HG03457 (cell line): ENCODE data around the gene PCDHB3.
"Not testable (repeated sequence)": the region's sequence is repeated elsewhere in the genome, so short reads cannot be mapped to it uniquely, and the experiment has no call there.

Experiments used
- ATAC-seq: cut with Tn5 transposase; IDR thresholded peaks from one replicate; pipeline ENCODE4 v1.9.1; 2021; ENCODE audit warnings: moderate number of reproducible peaks; ENCODE audit not compliant: unreplicated experiment

The PCDHB3 gene

GRCh38 chr5:141100243-141100805, at the start of gene PCDHB3:
PCDHB3 (plus strand) TSS chr5:141100473; CDS start chr5:141100650, 177 bp downstream.
- no peak for ATAC-seq

- ATAC-seq = no peak
These were observed 49.4 kb upstream of the PCDHB3 start, which contains the start of gene PCDHB1 for GRCh38 chr5:141050622-141051520. PCDHB1 (plus strand) TSS chr5:141051374; CDS start chr5:141051471, 97 bp downstream.

- no peak for ATAC-seq
These were observed 48.8 kb upstream of the PCDHB3 start for GRCh38 chr5:141051521-141051866.

GRCh38 chr5:141077826-141078225, 22.4 kb upstream of the PCDHB3 start:
- ATAC-seq = no peak

- ATAC-seq = no peak
These were observed 18.0 kb upstream of the PCDHB3 start for GRCh38 chr5:141082228-141082627.

- no peak for ATAC-seq
These were observed 15.7 kb upstream of the PCDHB3 start for GRCh38 chr5:141084487-141084989.

GRCh38 chr5:141094481-141095262, 5.6 kb upstream of the PCDHB3 start, which contains the start of gene PCDHB2:
PCDHB2 (plus strand) TSS chr5:141094615; CDS start chr5:141094791, 176 bp downstream.
- no peak for ATAC-seq

- ATAC-seq = no peak
These were observed 5.0 kb upstream of the PCDHB3 start for GRCh38 chr5:141095263-141095641.

GRCh38 chr5:141096181-141096580, 4.1 kb upstream of the PCDHB3 start:
- ATAC-seq = not testable (repeated sequence)

GRCh38 chr5:141096586-141096985, 3.7 kb upstream of the PCDHB3 start:
- not testable (repeated sequence) for ATAC-seq

- ATAC-seq = no peak
These were observed 786 bp downstream of the PCDHB3 start for GRCh38 chr5:141101059-141101458.

GRCh38 chr5:141102070-141102469, 1.8 kb downstream of the PCDHB3 start:
- not testable (repeated sequence) for ATAC-seq

- ATAC-seq = not testable (repeated sequence)
These were observed 2.2 kb downstream of the PCDHB3 start for GRCh38 chr5:141102471-141102870.

GRCh38 chr5:141105350-141105749, 5.1 kb downstream of the PCDHB3 start:
- no peak for ATAC-seq

- ATAC-seq = no peak
These were observed 19.0 kb downstream of the PCDHB3 start for GRCh38 chr5:141119250-141119649.

- ATAC-seq = no peak
These were observed 21.3 kb downstream of the PCDHB3 start, which contains the start of gene PCDHB4 for GRCh38 chr5:141121563-141121962. PCDHB4 (plus strand) TSS chr5:141121818; CDS start chr5:141121999, 181 bp downstream.

GRCh38 chr5:141121985-141122384, 21.7 kb downstream of the PCDHB3 start:
- no peak for ATAC-seq

- ATAC-seq = not testable (repeated sequence)
These were observed 23.3 kb downstream of the PCDHB3 start for GRCh38 chr5:141123396-141124135.

- no peak for ATAC-seq
These were observed 27.0 kb downstream of the PCDHB3 start for GRCh38 chr5:141127305-141127704.

GRCh38 chr5:141135030-141135717, 34.9 kb downstream of the PCDHB3 start, which contains the start of gene PCDHB5:
PCDHB5 (plus strand) TSS chr5:141135206; CDS start chr5:141135435, 229 bp downstream.
- ATAC-seq = no peak
